WTC11 (cell line): ENCODE measurements around the gene PTPN21. TPM values are rescaled to one million over a fixed set of nuclear protein-coding genes. Genes with fewer than 3 reads are reported as not detected.

Source experiments
- ATAC-seq: fragments of 200-7000 bp; cut with Tn5 transposase; 2 replicates; pipeline ENCODE4 v1.10.0; 2021; ENCODE audit warnings: mild to moderate bottlenecking, moderate library complexity
- CTCF ChIA-PET: fragments of 300-600 bp; sonication (Branson Sonifier 250); formaldehyde crosslinking; loops from one replicate; lab custom pipeline; 2021; ENCODE audit warnings: antibody characterized with exemption; lab: Charles Lee
- POLR2A ChIA-PET: fragments of 350-600 bp; sonication (Branson Sonifier 250); formaldehyde crosslinking; loops from one replicate; lab custom pipeline; 2021; ENCODE audit warnings: antibody characterized with exemption; lab: Charles Lee
- DNase-seq: peaks from one replicate; pipeline ENCODE4 v3.0.0; 2021; ENCODE audit warnings: low spot score
- H3K27ac Mint-ChIP-seq: 2 replicates; pipeline ENCODE4 v1.8.0; 2021; ENCODE audit warnings: mixed read lengths
- H3K27me3 Mint-ChIP-seq: 2 replicates; pipeline ENCODE4 v1.8.0; 2021; ENCODE audit warnings: low read depth, mild to moderate bottlenecking, moderate library complexity, mixed read lengths
- H3K36me3 Mint-ChIP-seq: 2 replicates; pipeline ENCODE4 v1.8.0; 2021; ENCODE audit warnings: mixed read lengths
- H3K4me1 Mint-ChIP-seq: 2 replicates; pipeline ENCODE4 v1.8.0; 2022; ENCODE audit warnings: mixed read lengths
- H3K4me3 Mint-ChIP-seq: 2 replicates; pipeline ENCODE4 v1.8.0; 2021; ENCODE audit warnings: mild to moderate bottlenecking, moderate library complexity, mixed read lengths
- H3K9me3 Mint-ChIP-seq: 2 replicates; pipeline ENCODE4 v1.8.0; 2021; ENCODE audit warnings: mixed read lengths
- AR ChIP-seq: fragments of 250-450 bp; sonication (Bioruptor Pico); IDR thresholded peaks from 2 replicates; pipeline ENCODE4 v1.9.0; 2021; ENCODE audit warnings: mild to moderate bottlenecking
- ARID4B ChIP-seq: sonication (generic); formaldehyde crosslinking; IDR thresholded peaks from 2 replicates; pipeline ENCODE4 v1.8.0; 2023; ENCODE audit warnings: missing genetic modification reagents, mild to moderate bottlenecking, borderline replicate concordance
- E2F1 ChIP-seq: sonication (generic); formaldehyde crosslinking; IDR thresholded peaks from 2 replicates; pipeline ENCODE4 v1.8.0; 2022; ENCODE audit warnings: mild to moderate bottlenecking, missing genetic modification reagents
- GTF2I ChIP-seq: fragments of 250-450 bp; sonication (Bioruptor Pico); conservative IDR thresholded peaks from 2 replicates; pipeline ENCODE4 v1.4.0; 2021; ENCODE audit warnings: mild to moderate bottlenecking
- HMGXB4 ChIP-seq: sonication (generic); formaldehyde crosslinking; IDR thresholded peaks from 2 replicates; pipeline ENCODE4 v1.8.1; 2023; ENCODE audit warnings: mild to moderate bottlenecking, moderate library complexity, missing genetic modification reagents
- OVOL2 ChIP-seq: fragments of 250-450 bp; sonication (Bioruptor Pico); IDR thresholded peaks from 2 replicates; pipeline ENCODE4 v1.9.0; 2021; ENCODE audit warnings: mild to moderate bottlenecking, borderline replicate concordance
- total RNA-seq: library from RNA; stranded (reverse); gene quantifications from 3 replicates; pipeline ENCODE4 v1.2.3, GENCODE V29; 2021
- TF ChIP-seq, protein P1 (sequence below): fragments of 250-450 bp; sonication (Bioruptor Pico); IDR thresholded peaks from 2 replicates; pipeline ENCODE4 v2.1.2; 2022; ENCODE audit warnings: mild to moderate bottlenecking, moderate library complexity
- TF ChIP-seq, protein P2 (sequence below): fragments of 250-450 bp; sonication (Bioruptor Pico); IDR thresholded peaks from 2 replicates; pipeline ENCODE4 v1.8.0; 2021; ENCODE audit warnings: mild to moderate bottlenecking
- TF ChIP-seq, protein P3 (sequence below): sonication (generic); formaldehyde crosslinking; IDR thresholded peaks from 2 replicates; pipeline ENCODE4 v1.8.0; 2022; ENCODE audit warnings: mild to moderate bottlenecking, missing genetic modification reagents
- TF ChIP-seq, protein P4 (sequence below): sonication (generic); formaldehyde crosslinking; IDR thresholded peaks from 2 replicates; pipeline ENCODE4 v1.8.1; 2023; ENCODE audit warnings: mild to moderate bottlenecking, missing genetic modification reagents, moderate library complexity
- TF ChIP-seq, protein P5 (sequence below): sonication (generic); formaldehyde crosslinking; IDR thresholded peaks from 2 replicates; pipeline ENCODE4 v1.8.1; 2023; ENCODE audit warnings: mild to moderate bottlenecking, missing genetic modification reagents

PTPN21 gene
- total RNA-seq, 1 experiment from 2014 or later, result 7.5 TPM

DNA sequence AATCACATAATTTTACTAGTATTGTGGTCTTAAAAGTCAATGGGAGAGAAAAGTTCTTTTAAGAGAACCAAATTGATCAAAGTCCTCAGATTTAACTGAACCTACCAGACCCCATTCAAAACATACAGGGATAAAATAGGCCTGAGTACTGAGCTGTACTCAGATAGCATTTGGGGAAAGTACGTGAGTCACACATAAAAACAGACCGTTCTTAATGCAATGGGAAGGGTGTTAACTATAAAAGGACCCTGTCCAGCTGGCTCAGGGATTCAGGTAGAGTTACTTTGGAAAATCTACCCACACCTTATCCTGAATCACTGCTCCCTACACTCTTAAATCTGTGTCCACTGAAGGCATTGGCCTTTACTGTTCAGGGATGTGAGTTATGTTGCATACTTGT, 78.0 kb downstream of the PTPN21 start (continued):
- TF ChIP-seq ARID4B (CRISPR knock-in tag), result no peak
- no peak for TF ChIP-seq OVOL2 (CRISPR knock-in tag)
- TF ChIP-seq, protein P1, sequence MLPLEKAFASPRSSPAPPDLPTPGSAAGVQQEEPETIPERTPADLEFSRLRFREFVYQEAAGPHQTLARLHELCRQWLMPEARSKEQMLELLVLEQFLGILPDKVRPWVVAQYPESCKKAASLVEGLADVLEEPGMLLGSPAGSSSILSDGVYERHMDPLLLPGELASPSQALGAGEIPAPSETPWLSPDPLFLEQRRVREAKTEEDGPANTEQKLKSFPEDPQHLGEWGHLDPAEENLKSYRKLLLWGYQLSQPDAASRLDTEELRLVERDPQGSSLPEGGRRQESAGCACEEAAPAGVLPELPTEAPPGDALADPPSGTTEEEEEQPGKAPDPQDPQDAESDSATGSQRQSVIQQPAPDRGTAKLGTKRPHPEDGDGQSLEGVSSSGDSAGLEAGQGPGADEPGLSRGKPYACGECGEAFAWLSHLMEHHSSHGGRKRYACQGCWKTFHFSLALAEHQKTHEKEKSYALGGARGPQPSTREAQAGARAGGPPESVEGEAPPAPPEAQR (CRISPR knock-in tag), result no peak
- TF ChIP-seq, protein P2, sequence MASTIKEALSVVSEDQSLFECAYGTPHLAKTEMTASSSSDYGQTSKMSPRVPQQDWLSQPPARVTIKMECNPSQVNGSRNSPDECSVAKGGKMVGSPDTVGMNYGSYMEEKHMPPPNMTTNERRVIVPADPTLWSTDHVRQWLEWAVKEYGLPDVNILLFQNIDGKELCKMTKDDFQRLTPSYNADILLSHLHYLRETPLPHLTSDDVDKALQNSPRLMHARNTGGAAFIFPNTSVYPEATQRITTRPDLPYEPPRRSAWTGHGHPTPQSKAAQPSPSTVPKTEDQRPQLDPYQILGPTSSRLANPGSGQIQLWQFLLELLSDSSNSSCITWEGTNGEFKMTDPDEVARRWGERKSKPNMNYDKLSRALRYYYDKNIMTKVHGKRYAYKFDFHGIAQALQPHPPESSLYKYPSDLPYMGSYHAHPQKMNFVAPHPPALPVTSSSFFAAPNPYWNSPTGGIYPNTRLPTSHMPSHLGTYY, result no peak
- TF ChIP-seq HMGXB4 (CRISPR knock-in tag), result no peak

- DNase-seq (no peak), ATAC-seq (no peak)
- Mint-ChIP-seq H3K4me3 (no peak overlapping the region), H3K27me3 (no peaks in the 10 kb centered on the region), H3K9me3 (no peaks in the 10 kb centered on the region), H3K27ac (peak overlapping the region; percentile 44), H3K4me1 (peaks cover 7% of the 10 kb centered on the region; the same call in 1 of the 2 replicates), H3K36me3 (peaks cover 12% of the 10 kb centered on the region)
- ChIA-PET CTCF (no interaction called here), POLR2A (no interaction called here)
- TF ChIP-seq, protein P3, sequence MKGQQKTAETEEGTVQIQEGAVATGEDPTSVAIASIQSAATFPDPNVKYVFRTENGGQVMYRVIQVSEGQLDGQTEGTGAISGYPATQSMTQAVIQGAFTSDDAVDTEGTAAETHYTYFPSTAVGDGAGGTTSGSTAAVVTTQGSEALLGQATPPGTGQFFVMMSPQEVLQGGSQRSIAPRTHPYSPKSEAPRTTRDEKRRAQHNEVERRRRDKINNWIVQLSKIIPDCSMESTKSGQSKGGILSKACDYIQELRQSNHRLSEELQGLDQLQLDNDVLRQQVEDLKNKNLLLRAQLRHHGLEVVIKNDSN (CRISPR knock-in tag), result no peak
- TF ChIP-seq, protein P4, sequence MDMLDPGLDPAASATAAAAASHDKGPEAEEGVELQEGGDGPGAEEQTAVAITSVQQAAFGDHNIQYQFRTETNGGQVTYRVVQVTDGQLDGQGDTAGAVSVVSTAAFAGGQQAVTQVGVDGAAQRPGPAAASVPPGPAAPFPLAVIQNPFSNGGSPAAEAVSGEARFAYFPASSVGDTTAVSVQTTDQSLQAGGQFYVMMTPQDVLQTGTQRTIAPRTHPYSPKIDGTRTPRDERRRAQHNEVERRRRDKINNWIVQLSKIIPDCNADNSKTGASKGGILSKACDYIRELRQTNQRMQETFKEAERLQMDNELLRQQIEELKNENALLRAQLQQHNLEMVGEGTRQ (CRISPR knock-in tag), result no peak
- TF ChIP-seq GTF2I (no peak), ARID4B (CRISPR knock-in tag) (no peak), E2F1 (CRISPR knock-in tag) (no peak), AR (no peak)
- TF ChIP-seq, protein P5, sequence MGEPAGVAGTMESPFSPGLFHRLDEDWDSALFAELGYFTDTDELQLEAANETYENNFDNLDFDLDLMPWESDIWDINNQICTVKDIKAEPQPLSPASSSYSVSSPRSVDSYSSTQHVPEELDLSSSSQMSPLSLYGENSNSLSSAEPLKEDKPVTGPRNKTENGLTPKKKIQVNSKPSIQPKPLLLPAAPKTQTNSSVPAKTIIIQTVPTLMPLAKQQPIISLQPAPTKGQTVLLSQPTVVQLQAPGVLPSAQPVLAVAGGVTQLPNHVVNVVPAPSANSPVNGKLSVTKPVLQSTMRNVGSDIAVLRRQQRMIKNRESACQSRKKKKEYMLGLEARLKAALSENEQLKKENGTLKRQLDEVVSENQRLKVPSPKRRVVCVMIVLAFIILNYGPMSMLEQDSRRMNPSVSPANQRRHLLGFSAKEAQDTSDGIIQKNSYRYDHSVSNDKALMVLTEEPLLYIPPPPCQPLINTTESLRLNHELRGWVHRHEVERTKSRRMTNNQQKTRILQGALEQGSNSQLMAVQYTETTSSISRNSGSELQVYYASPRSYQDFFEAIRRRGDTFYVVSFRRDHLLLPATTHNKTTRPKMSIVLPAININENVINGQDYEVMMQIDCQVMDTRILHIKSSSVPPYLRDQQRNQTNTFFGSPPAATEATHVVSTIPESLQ, result no peak
These were observed 78.5 kb downstream of the PTPN21 start for GRCh38 chr14:88476214-88476774.
